ENCODE measurements around the gene NPNT. TPM values are rescaled to one million over a fixed set of nuclear protein-coding genes. Genes with fewer than 3 reads are reported as not detected.
"Not testable (repeated sequence)": the region's sequence is repeated elsewhere in the genome, so short reads cannot be mapped to it uniquely, and the experiment has no call there.

The NPNT gene, protein sequence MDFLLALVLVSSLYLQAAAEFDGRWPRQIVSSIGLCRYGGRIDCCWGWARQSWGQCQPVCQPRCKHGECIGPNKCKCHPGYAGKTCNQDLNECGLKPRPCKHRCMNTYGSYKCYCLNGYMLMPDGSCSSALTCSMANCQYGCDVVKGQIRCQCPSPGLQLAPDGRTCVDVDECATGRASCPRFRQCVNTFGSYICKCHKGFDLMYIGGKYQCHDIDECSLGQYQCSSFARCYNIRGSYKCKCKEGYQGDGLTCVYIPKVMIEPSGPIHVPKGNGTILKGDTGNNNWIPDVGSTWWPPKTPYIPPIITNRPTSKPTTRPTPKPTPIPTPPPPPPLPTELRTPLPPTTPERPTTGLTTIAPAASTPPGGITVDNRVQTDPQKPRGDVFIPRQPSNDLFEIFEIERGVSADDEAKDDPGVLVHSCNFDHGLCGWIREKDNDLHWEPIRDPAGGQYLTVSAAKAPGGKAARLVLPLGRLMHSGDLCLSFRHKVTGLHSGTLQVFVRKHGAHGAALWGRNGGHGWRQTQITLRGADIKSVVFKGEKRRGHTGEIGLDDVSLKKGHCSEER
- polyA plus RNA-seq (ENCODE audit: insufficient read length) = 199 TPM
- long read RNA-seq, donor 1, full-length matches to known transcripts = 13 of 33 reads
- long read RNA-seq, donor 1, partial matches to known transcripts = 20 of 33 reads
- long read RNA-seq, donor 1, other reads (novel, unspliced or antisense) = 0 of 33 reads
- long read RNA-seq, donor 2, full-length matches to known transcripts = 12 of 29 reads
- long read RNA-seq, donor 2, partial matches to known transcripts = 17 of 29 reads
- long read RNA-seq, donor 2, other reads (novel, unspliced or antisense) = 0 of 29 reads
- long read RNA-seq, donor 3, full-length matches to known transcripts = 14 of 30 reads
- long read RNA-seq, donor 3, partial matches to known transcripts = 16 of 30 reads
- long read RNA-seq, donor 3, other reads (novel, unspliced or antisense) = 0 of 30 reads
- long read RNA-seq, donor 4 = 0 reads
- long read RNA-seq, donor 5, full-length matches to known transcripts = 15 of 27 reads
- long read RNA-seq, donor 5, partial matches to known transcripts = 12 of 27 reads
- long read RNA-seq, donor 5, other reads (novel, unspliced or antisense) = 0 of 27 reads
- long read RNA-seq, donor 6, full-length matches to known transcripts = 11 of 22 reads
- long read RNA-seq, donor 6, partial matches to known transcripts = 11 of 22 reads
- long read RNA-seq, donor 6, other reads (novel, unspliced or antisense) = 0 of 22 reads
- long read RNA-seq, donor 7, full-length matches to known transcripts = 18 of 155 reads
- long read RNA-seq, donor 7, partial matches to known transcripts = 137 of 155 reads
- long read RNA-seq, donor 7, other reads (novel, unspliced or antisense) = 0 of 155 reads
- long read RNA-seq, donor 8, full-length matches to known transcripts = 10 of 15 reads
- long read RNA-seq, donor 8, partial matches to known transcripts = 5 of 15 reads
- long read RNA-seq, donor 8, other reads (novel, unspliced or antisense) = 0 of 15 reads

DNA sequence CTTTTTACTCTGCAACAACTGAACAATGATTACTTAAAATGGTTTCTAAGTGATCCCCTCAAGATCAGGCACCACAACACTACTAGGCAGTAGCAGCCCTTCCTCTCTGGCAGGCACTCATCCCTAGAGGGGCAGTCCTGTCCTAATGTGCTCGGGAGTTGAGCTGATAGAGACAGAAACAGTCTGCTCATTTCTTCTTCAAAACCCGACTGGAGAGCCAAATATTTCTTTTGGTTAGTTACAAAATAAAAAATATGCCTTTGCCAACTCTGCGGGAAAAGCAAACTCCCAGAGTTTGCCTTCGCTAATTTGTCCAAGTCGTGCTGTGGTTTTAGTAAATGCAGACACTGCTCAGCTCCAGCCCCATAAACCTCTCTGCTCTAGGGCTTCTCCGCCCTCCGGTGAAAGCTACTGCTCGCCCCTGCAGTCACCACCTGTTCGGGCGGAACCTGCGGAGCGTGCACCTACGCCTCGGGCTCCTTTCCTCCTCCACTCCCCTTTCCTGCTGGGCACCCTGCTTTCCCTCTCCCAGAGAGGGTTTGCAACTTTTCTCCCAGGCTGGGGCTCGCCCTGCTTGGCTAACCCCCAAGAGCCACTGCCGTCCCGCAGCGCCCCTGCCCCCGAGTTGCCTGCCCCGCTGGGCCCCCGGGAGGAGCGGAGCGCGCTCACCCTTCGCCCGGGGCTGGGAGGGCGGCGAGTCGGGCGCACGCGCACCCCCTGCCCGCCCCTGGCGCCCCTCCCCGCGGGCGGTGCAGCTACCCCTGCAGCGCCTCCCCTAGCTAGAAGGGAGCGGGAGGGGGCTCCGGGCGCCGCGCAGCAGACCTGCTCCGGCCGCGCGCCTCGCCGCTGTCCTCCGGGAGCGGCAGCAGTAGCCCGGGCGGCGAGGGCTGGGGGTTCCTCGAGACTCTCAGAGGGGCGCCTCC lies at the start of gene NPNT:
Gene NPNT, plus strand, starts transcription at position 812 of the 923 bp plus-strand sequence. CDS start 182 bp downstream, outside the sequence.
- DNase-seq = peak; percentile 48

DNA sequence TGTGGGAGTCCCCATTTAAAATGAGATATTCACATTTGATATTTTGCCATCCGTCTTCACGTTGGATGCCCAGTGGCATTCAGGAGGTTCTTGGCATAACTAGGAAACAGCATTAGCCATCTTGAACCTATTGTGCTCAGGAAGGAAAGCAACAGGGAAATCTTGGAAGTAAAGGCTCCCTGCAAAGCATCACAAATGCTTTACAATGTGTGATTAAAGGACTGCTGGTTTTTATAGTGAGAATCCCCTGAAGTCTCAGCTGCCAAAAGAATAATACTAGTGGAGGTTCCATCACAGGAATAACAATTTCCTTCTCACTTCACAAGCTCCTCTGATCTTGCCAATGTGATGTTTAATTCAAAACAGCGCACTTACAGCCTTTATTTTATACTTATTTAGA lies 49.7 kb upstream of the NPNT start:
- no peak for DNase-seq

DNA sequence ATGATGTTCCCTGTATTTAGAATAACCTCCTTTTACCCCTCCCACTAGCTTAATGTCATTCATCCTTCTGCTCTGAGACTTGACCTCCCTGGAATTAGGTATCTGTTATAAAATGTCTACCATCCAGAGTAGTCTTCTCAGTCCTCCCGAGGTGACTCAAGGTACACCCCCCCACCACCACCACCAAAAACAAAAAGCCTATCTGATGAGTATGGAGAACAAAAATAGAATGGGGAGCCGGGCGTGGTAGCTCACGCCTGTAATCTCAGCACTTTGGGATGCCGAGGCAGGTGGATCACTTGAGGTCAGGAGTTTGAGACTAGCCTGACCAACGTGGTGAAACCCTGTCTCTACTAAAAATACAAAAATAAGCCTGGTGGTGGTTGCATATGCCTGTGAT lies 46.9 kb upstream of the NPNT start:
- not testable (repeated sequence) for DNase-seq

DNA sequence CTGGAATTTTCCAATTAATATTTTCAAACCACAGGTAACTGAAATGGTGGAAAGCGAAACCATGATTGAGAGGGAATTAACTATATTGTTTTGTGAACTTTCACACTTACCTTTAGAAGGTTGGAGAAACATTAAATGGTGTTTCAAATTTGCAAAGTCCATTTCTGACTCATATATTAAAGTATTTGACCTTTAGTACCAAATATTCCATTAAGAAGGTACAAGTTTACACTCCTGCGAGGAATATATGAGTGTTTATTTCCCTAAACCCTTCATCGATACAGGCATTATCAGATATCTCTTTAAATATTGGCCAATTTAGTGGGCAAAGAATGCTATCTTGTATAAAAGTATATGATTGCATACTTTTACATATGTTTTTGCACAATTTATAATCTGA lies 44.1 kb upstream of the NPNT start:
- DNase-seq = no peak

DNA sequence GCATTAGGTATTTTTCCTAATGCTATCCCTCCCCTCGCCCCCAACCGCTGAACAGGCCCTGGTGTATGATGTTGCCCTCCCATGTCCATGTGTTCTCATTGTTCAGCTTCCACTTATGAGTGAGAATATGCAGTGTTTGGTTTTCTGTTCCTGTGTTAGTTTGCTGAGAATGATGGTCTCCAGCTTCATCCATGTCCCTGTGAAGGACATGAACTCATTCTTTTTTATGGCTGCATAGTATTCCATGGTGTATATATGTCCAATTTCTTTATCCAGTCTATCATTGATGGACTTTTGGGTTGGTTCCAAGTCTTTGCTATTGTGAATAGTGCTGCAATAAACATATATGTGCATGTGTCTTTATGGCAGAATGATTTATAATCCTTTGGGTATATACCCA lies 43.0 kb upstream of the NPNT start:
- not testable (repeated sequence) for DNase-seq

DNA sequence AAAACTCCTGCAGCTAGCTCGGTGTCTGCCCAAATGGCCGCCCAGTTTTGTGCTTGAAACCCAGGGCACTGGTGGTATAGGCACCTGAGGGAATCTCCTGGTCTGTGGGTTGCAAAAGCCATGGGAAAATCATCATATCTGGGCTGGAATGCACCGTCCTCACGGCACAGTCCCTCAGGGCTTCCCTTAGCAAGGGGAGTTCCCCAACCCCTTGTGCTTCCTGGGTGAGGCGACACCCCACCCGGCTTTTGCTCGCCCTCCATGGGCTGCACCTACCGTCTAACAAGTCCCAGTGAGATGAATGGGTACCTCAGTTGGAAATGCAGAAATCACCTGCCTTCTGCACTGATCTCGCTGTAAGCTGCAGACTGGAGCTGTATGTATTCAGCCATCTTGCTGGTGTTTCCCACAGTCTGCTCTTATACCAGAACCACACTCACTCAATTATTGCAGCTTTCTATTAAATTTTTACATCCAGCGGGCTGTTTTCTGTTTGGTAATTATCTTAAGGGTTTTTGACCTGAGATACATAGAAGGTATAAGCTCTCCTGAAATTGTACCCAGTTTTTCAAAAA lies 36.7 kb upstream of the NPNT start:
- DNase-seq = no peak

DNA sequence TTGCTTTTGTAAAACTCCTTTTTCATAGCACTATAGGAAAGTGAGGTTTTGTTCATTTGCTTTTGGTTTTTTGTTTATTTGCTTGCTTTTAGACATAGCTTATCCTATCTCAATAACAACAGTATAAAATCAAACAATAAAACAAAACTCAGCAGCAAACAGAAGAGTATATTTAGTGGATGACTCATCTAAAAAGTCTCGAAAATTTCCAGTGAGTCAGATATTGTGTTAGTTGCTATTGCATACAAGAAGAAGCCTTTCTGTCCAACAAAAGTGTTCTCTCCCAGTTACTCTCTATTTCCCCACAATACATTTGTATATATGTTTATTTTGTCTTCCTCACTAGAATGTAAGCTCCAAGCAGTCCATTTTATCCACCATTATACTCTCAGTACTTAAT lies 36.0 kb upstream of the NPNT start:
- DNase-seq = no peak

DNA sequence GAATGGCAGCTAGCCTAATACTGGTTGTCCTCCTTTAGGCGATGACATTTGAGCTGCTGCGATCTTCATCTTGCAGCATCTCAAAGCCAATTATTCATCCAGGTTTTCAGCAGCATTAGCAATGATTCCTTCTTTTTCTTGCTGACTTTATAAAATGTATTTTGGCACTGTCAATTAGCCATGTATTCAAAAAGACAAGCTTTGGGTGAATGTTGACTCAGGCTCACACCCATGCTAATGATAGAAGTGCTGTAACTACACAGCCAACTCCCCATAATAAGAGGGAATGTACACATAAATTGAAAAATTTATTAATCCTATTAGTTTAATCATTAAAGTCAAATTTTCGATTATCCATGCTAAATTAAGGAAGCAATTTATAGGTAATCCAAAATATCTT lies 24.3 kb upstream of the NPNT start:
- DNase-seq = no peak

DNA sequence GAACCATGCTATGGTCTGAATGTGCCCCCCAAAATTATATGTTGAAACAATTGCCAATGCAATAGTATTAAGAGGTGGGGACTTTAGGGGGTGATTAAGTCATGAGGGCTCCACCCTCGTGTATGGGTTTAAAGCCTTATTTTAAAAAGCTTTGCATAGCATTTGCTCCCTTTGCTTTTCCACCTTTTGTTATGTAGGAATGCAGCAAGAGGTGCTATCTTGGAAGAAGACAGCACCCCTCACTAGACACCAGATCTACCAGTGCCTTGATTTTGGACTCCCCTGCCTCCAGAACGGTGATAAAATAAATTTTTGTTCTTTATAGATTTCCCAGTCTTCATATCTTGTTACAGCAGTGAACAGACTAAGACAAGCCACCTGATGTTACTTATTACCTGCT lies 23.3 kb upstream of the NPNT start:
- no peak for DNase-seq

DNA sequence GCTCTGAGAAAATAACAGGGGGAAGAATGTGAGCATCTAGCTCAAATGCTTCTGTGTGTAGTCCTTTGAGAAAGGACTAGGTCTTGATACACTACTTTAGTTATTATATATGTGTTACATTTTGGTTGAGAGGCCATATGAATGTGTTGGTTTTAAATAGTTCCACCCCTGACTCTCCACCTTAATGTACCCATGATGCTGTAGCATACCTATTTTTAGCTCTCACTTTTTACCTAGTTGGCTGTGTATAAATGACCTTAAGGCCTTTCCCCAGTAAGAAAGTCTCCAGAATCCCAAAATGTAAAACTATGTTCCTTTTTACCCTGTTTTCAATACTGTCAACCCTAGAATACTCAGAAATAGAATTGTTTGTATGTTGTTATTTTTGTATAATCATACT lies 20.0 kb upstream of the NPNT start:
- DNase-seq = no peak

DNA sequence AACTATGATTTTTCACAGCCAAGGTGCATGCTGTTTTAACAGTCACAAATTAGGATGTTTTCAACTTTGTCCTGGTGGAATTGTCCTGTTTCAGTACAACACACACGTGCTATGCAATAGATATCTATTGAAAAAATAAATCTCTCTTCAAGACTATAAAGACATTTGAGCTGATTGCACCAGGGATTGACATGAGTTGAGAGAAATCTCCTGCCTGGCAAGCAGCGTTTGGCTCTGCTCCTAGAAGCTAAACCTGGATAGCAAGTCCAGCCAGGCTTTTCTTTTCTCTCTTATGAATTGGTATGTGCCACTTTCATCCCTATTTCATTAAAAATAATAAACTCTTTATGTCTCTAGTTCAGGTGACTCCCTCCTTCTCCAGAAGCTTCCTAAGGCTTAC lies 16.6 kb upstream of the NPNT start:
- no peak for DNase-seq

DNA sequence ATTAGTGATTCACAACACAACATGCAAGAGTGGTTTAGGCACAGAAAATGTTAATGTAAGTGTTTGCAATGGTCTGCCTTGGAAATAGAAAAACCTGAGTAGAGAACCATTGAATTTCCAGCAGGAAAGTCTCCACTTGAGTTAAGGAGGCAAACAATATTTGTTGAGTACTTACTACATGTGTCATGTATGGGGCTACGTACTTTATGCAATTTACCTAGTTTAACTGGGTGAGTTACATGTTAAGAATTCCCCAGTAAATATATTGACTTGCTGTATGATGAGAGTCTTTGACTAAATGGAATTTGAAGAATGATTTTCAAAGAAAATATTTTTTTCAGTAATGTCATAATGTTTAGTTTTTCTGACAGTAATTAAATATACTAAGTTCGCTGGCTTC lies 7.8 kb upstream of the NPNT start:
- DNase-seq = no peak

DNA sequence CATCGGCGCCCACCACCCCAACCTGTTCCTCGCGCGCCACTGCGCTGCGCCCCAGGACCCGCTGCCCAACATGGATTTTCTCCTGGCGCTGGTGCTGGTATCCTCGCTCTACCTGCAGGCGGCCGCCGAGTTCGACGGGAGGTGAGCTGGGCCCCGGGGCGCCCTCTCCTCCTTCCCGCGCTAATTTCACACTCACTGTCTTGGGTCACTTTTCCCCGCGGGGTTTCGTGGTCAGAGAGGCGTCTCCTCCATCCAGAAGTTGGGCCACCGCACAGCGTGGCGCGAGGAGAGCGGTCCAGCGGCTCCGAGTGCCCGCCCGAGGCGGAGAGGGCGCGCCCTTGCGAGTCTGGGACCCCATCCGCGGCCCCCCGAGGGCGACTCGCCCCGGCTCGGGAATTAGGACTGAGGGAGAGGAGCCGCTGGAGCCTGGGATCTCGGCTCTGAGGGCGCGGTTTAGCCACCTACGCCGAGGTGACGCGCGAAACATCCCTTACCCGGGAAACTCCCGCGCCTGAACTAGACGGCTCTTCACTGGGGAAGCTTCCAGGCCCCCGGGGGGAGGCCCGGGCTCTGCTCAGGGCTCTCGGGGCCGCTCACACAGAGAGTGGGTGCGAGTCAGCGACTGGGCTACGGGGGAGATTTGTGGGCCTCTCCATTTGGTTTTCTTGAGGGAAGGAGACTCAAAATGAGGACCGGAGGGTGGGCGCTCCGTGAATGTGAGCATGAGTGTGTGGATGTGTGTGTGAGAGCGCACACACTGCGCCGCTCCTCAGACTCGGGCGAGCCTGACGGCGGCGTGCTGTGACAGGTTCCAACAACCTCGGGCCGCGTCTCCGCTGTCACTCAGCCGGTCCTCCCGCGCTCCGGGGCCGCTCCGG lies 551 bp downstream of the NPNT start:
- peak; percentile 40 for DNase-seq

DNA sequence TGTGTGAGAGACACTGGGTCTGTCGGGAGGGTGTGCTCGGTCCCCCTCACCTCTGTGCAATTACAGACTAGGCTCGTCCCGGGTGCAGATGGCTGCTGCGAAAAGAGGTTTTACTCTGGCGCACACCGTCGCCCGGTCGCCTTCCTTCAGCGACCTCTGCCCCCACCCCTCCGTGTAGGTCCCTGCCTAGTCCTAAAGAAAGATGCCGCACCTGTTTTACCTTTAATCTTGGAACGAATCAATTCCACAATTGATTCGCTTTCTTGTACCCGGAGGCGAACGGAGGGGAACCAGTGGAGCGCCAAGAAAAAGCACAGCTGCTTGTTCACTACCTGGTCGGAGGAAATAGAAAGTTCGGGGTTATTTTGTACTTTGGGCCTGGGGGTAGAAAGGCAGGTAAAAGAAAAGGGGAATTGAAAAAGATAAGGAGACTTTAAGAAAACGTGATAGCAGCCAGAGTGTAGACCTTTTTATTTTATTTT lies 1.2 kb downstream of the NPNT start:
- DNase-seq = peak; percentile 5

DNA sequence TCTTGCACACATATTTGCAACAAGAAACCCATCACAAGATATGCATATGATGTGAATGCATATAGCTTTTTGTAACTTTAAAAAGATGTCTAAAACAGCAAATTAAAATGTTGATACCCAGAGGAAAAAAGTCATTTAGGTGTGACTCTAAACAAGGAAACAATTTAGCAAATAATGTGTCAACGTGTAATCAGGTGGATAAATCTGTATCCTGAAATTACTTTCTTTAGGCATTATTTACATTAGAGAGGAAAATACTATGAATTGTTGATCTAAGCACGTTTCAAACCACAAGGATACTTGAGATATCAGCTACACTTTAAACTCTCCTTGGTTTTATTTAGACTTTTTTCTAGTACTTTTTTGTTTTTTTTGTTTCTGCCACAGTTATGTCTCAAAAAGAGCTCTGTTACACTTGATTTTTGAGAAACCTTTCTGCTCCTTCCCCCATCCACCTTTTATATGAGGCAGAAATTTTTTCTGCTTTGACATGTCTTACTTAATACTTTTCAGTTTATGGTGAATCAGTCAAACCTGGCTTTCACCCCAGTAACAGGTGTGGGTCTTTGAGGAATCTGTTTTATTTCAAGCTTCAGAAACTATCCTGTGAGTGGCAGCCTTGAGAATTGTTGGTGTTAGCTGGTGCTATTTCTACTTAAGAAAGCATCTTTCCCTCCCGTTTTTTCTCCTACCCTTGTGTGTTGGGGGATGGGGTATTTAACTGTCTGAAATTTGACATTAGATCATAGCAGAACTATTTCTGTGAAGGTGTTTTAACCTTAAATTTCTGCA lies 1.9 kb downstream of the NPNT start:
- no peak for DNase-seq

DNA sequence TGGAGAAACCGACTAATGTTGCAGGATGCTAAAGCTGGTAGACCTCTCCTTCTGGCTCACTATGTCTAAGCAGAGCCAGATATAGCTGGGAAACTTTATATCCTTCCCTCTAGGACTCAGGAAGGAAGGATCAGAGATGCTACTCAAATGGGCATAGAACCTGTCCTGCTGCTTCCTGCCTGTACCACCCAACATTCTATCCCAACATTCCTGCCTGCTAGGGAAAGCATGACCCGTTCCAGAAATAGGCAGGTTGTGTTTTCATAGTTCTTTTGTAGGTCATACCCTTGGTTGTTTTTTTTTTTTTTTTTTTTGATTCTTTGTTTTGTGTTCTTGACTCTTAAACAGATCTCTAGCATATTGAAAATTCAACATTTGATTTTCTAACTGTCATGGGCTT lies 5.3 kb downstream of the NPNT start:
- DNase-seq = no peak

DNA sequence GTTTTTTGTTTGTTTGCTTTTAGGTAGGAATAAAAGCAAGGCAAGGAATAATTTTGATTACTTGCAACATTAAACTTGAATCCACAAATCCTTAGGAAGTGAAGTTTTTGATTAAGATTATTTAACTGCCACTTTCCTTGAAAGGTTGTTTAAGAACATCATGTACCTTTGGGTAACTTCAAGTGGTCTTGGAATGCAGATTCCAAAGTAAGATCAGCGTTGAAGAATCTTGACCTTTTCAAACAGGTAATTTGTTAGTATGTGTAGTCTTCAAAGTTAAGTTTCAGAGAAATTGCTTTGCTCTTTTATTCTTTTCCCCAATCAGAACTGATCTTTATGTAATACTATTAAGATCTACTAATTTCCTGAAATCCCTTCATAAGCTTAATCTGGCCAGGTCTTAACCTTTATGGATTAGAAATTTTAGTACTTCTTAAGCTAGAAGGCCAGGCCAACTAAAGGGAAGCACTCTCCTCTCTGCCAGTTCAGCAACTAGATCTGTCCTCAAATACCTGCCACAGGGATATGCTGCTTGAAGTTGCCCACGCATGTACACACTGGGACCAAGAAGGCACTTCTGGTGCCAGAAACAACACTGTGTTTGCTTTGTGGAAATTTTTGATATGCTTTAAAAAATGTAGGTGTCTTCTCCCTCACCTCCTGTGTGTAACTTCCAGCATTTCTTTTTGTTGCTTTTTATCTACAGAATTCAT lies 7.4 kb downstream of the NPNT start:
- DNase-seq = no peak

Measured in left kidney (tissue), 8 donors.